Effector memory CD4-positive, alpha-beta T cell (primary cell): ENCODE results near the gene SLC13A5.
"Not testable (repeated sequence)": the region's sequence is repeated elsewhere in the genome, so short reads cannot be mapped to it uniquely, and the experiment has no call there.

Source experiments
- DNase-seq, 3 donors: peaks; one replicate each; pipeline ENCODE4 v3.0.0-alpha.2; 2020
- H3K27ac ChIP-seq: 2 replicates; pipeline ENCODE4 v1.7.0; 2013; ENCODE audit warnings: mild to moderate bottlenecking, low read length, moderate library complexity; ENCODE audit not compliant: insufficient read depth, poor library complexity, severe bottlenecking
- H3K27me3 ChIP-seq: replicated peaks from 2 replicates; pipeline ENCODE4 v1.7.0; 2013; ENCODE audit warnings: mild to moderate bottlenecking, low read length; ENCODE audit not compliant: insufficient read depth, control insufficient read depth, poor library complexity, severe bottlenecking
- H3K36me3 ChIP-seq: 2 replicates; pipeline ENCODE4 v1.7.0; 2013; ENCODE audit warnings: mild to moderate bottlenecking, low read length, moderate library complexity; ENCODE audit not compliant: control insufficient read depth, insufficient read depth
- H3K4me1 ChIP-seq: 2 replicates; pipeline ENCODE4 v1.7.0; 2013; ENCODE audit warnings: low read length, mild to moderate bottlenecking; ENCODE audit not compliant: control insufficient read depth, insufficient read depth, poor library complexity, severe bottlenecking
- H3K4me3 ChIP-seq: 2 replicates; pipeline ENCODE4 v1.7.0; 2013; ENCODE audit warnings: low read length, low read depth, mild to moderate bottlenecking; ENCODE audit not compliant: insufficient read depth, poor library complexity, severe bottlenecking
- H3K9me3 ChIP-seq: 2 replicates; pipeline ENCODE4 v1.7.0; 2013; ENCODE audit warnings: mild to moderate bottlenecking, low read length, moderate library complexity; ENCODE audit not compliant: control insufficient read depth

Gene SLC13A5

DNA sequence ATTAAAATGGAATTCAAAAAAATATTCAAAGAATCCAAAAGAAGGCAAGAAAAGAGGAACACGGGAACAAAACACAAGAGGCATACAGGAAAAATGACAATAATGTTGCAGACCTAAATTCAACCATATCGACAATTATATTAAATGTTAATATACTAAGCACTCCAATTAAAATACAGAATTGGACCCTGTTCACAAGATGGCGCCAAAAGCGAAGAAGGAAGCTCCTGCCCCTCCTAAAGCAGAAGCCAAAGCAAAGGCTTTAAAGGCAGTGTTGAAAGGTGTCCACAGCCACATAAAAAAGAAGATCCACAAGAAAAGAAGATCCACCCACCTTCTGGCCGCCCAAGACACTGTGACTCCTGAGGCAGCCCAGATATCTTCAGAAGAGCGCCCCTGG lies 36.4 kb upstream of the SLC13A5 start:
- H3K9me3 ChIP-seq, result no peaks in the 10 kb centered on the region
- DNase-seq, result no peak
- H3K27ac ChIP-seq, result no peak overlapping the region
- no peaks in the 10 kb centered on the region for H3K36me3 ChIP-seq
- H3K4me3 ChIP-seq, result no peak overlapping the region
- peaks cover 6% of the 10 kb centered on the region for H3K4me1 ChIP-seq
- no peaks in the 10 kb centered on the region for H3K27me3 ChIP-seq

- no peaks in the 10 kb centered on the region for H3K27me3 ChIP-seq
- peaks cover 3% of the 10 kb centered on the region for H3K4me1 ChIP-seq
- H3K27ac ChIP-seq, result no peak overlapping the region
- no peaks in the 10 kb centered on the region for H3K36me3 ChIP-seq
- no peak for DNase-seq
- no peaks in the 10 kb centered on the region for H3K9me3 ChIP-seq
- no peak overlapping the region for H3K4me3 ChIP-seq
Measured at GRCh38 chr17:6748617-6749016, 35.4 kb upstream of the SLC13A5 start.

- H3K9me3 ChIP-seq, DNase-seq, H3K27ac ChIP-seq, H3K36me3 ChIP-seq, H3K4me1 ChIP-seq, H3K27me3 ChIP-seq, H3K4me3 ChIP-seq: not testable (repeated sequence)
Measured at GRCh38 chr17:6746665-6747064, 33.5 kb upstream of the SLC13A5 start.

GRCh38 chr17:6729531-6729930 lies 16.4 kb upstream of the SLC13A5 start:
- no peak for DNase-seq
- H3K4me3 ChIP-seq, result no peak overlapping the region
- no peaks in the 10 kb centered on the region for H3K27me3 ChIP-seq
- no peaks in the 10 kb centered on the region for H3K4me1 ChIP-seq
- no peak overlapping the region for H3K27ac ChIP-seq
- no peaks in the 10 kb centered on the region for H3K9me3 ChIP-seq
- no peaks in the 10 kb centered on the region for H3K36me3 ChIP-seq

DNA sequence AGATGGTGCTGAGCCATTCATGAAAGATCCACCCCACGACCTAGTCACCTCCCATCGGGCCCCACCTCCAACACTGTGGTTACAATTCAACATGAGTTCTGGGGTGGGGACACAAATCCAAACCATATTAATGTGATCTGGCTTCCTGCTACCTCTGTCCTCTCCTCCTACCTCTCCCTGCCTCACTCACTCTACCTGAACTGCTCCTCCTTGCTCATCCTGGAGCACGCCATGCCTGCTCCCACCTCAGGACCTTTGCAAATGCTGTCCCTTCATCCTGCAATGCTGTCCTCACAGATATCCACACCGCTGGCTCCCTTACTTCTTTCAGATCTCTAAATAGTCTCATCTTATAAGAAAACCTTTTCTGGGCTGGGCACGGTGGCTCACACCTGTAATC lies 10.8 kb upstream of the SLC13A5 start:
- no peak overlapping the region for H3K4me3 ChIP-seq
- H3K4me1 ChIP-seq, result no peaks in the 10 kb centered on the region
- no peak overlapping the region for H3K27ac ChIP-seq
- no peaks in the 10 kb centered on the region for H3K9me3 ChIP-seq
- no peak for DNase-seq
- no peaks in the 10 kb centered on the region for H3K36me3 ChIP-seq
- no peaks in the 10 kb centered on the region for H3K27me3 ChIP-seq

GRCh38 chr17:6721744-6722143 lies 8.6 kb upstream of the SLC13A5 start:
- no peaks in the 10 kb centered on the region for H3K9me3 ChIP-seq
- H3K27me3 ChIP-seq, result no peaks in the 10 kb centered on the region
- no peak overlapping the region for H3K4me3 ChIP-seq
- no peak overlapping the region for H3K27ac ChIP-seq
- no peaks in the 10 kb centered on the region for H3K4me1 ChIP-seq
- no peaks in the 10 kb centered on the region for H3K36me3 ChIP-seq
- no peak for DNase-seq

DNA sequence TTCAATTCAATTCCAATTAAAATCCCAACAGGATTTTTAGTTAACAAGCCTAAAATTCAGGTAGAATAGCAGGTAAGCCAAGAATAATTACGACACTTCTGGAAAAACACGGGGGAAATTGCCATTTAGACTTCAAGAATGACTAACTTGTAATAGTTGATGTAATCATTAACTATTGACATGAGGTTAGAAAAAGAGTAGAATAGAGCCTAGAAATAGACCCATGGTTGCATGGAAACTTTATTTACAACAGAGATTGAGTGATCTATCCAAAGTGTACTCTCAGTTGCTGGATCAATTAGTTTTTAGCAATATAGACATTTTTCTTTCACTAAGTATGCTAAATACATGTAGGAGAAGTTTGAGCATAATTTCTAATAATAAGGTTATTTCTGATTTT lies 3.6 kb upstream of the SLC13A5 start:
- no peaks in the 10 kb centered on the region for H3K9me3 ChIP-seq
- no peak overlapping the region for H3K27ac ChIP-seq
- DNase-seq, result no peak
- H3K36me3 ChIP-seq, result no peaks in the 10 kb centered on the region
- H3K27me3 ChIP-seq, result no peaks in the 10 kb centered on the region
- H3K4me3 ChIP-seq, result no peak overlapping the region
- peaks cover 5% of the 10 kb centered on the region for H3K4me1 ChIP-seq

GRCh38 chr17:6714315-6714874 lies 1.2 kb upstream of the SLC13A5 start:
- H3K9me3 ChIP-seq, result no peaks in the 10 kb centered on the region
- no peak overlapping the region for H3K4me3 ChIP-seq
- DNase-seq, result no peak

DNA sequence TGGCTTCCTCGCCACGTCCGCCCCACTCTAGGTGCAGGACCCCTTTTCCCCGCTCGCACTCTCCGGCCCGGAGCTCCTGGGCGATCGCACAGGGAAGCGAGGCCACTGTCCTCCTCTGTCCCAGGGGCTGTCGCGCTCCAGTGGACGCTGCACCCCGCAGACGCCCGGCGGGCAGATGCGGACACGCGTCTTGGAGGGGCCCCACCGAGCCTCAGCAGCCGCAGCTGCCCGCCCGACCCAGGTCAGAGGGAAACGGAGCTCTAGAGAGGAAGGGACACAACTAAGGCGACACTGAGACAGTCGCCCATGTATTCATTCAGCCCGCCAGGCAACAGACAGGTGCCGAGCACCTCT lies 726 bp upstream of the SLC13A5 start:
- Histone ChIP-seq H3K4me1 (peaks cover 5% of the 10 kb centered on the region), H3K9me3 (no peaks in the 10 kb centered on the region), H3K27me3 (no peaks in the 10 kb centered on the region), H3K36me3 (no peaks in the 10 kb centered on the region), H3K4me3 (no peak overlapping the region), H3K27ac (no peak overlapping the region)
- DNase-seq, result no peak

More at GRCh38 chr17:6714315-6714874, 1.2 kb upstream of the SLC13A5 start:
- H3K36me3 ChIP-seq, result no peaks in the 10 kb centered on the region
- no peak overlapping the region for H3K27ac ChIP-seq
- no peaks in the 10 kb centered on the region for H3K27me3 ChIP-seq
- H3K4me1 ChIP-seq, result peaks cover 5% of the 10 kb centered on the region

- Histone ChIP-seq H3K4me3 (no peak overlapping the region), H3K9me3 (no peaks in the 10 kb centered on the region), H3K36me3 (no peaks in the 10 kb centered on the region), H3K27me3 (no peaks in the 10 kb centered on the region), H3K27ac (no peak overlapping the region), H3K4me1 (peaks cover 5% of the 10 kb centered on the region)
- no peak for DNase-seq
Measured at GRCh38 chr17:6712854-6713129, 377 bp downstream of the SLC13A5 start.
